SK-N-SH (cell line): ENCODE data around the gene ADCYAP1R1. TPM values are rescaled to one million over a fixed set of nuclear protein-coding genes. Genes with fewer than 3 reads are reported as not detected.

ENCODE experiments used
- CTCF ChIA-PET: fragments of 300-600, 350-600 bp; formaldehyde crosslinking; extraction: SDS; loops from one replicate; lab custom pipeline; 2021; lab: Yijun Ruan, JAX
- POLR2A ChIA-PET: fragments of 350-600 bp; sonication (Branson Sonifier 250); formaldehyde crosslinking; extraction: SDS; loops from one replicate; lab custom pipeline; 2020; ENCODE audit warnings: antibody characterized with exemption, inconsistent platforms; lab: Yijun Ruan, JAX
- DNase-seq: peaks from one replicate; pipeline ENCODE4 v3.0.0; 2012
- H2AFZ ChIP-seq: fragments of 200-600 bp; sonication (generic); 2 replicates; pipeline ENCODE4 v1.8.1; 2016; ENCODE audit warnings: antibody characterized with exemption, mild to moderate bottlenecking, low read depth
- H3F3A ChIP-seq: fragments of 200-600 bp; sonication (generic); replicated peaks from 2 replicates; pipeline ENCODE3; 2016; ENCODE audit warnings: antibody characterized with exemption, mild to moderate bottlenecking; ENCODE audit not compliant: insufficient read depth
- H3K27ac ChIP-seq, 2 experiments: fragments of 200-500 bp in 1 of 2; fragments of 200-600 bp in 1 of 2; sonication (Bioruptor generic) in 1 of 2; sonication (generic), shearing (Covaris generic) in 1 of 2; 2 replicates each; pipeline versions ENCODE4 v1.5.1 to v1.6.1; 2014 to 2016; ENCODE audit warnings: low read depth in 2 of 2, inconsistent platforms in 1 of 2, low read length in 1 of 2, mild to moderate bottlenecking in 1 of 2, mixed read lengths in 1 of 2
- H3K27me3 ChIP-seq: fragments of 200-600 bp; sonication (generic), shearing (Covaris generic); 2 replicates; pipeline ENCODE4 v1.6.1; 2016; ENCODE audit warnings: mixed run types; ENCODE audit not compliant: insufficient read depth
- H3K36me3 ChIP-seq, 2 experiments: fragments of 200-500 bp in 1 of 2; fragments of 200-600 bp in 1 of 2; sonication (Bioruptor generic) in 1 of 2; sonication (generic) in 1 of 2; replicated peaks in 1 of 2; 2 replicates each; pipeline versions ENCODE3 to v1.5.1; 2014 to 2016; ENCODE audit warnings: low read length in 1 of 2, mild to moderate bottlenecking in 1 of 2; ENCODE audit not compliant: insufficient read depth in 2 of 2, control insufficient read depth in 1 of 2
- H3K4me1 ChIP-seq, 2 experiments: fragments of 200-500 bp in 1 of 2; fragments of 200-600 bp in 1 of 2; sonication (Bioruptor generic) in 1 of 2; sonication (generic), shearing (Covaris generic) in 1 of 2; 2 replicates each; pipeline versions ENCODE4 v1.5.1 to v1.6.1; 2014 to 2016; ENCODE audit warnings: low read depth in 1 of 2, low read length in 1 of 2, mixed run types in 1 of 2; ENCODE audit not compliant: insufficient read depth in 2 of 2, control insufficient read depth in 1 of 2
- H3K4me2 ChIP-seq: fragments of 200-600 bp; sonication (generic), shearing (Covaris generic); 2 replicates; pipeline ENCODE4 v1.6.1; 2017; ENCODE audit warnings: mixed run types
- H3K4me3 ChIP-seq, 2 experiments: fragments of 200-500 bp in 1 of 2; fragments of 200-600 bp in 1 of 2; sonication (Bioruptor generic) in 1 of 2; sonication (generic), shearing (Covaris generic) in 1 of 2; 2 replicates each; pipeline versions ENCODE4 v1.5.1 to v1.8.1; 2014 to 2016; ENCODE audit warnings: low read depth in 2 of 2, inconsistent platforms in 1 of 2, low read length in 1 of 2, mild to moderate bottlenecking in 1 of 2, mixed read lengths in 1 of 2, moderate library complexity in 1 of 2
- H3K79me2 ChIP-seq: fragments of 200-600 bp; sonication (generic); 2 replicates; pipeline ENCODE4 v1.8.1; 2017; ENCODE audit warnings: mild to moderate bottlenecking; ENCODE audit not compliant: insufficient read depth
- H3K9ac ChIP-seq: fragments of 200-600 bp; sonication (generic); 2 replicates; pipeline ENCODE4 v1.6.1; 2017; ENCODE audit warnings: mixed run types
- H3K9me2 ChIP-seq: fragments of 200-600 bp; sonication (generic); 2 replicates; pipeline ENCODE4 v1.6.1; 2017; ENCODE audit warnings: mixed run types
- H3K9me3 ChIP-seq: fragments of 200-600 bp; sonication (generic); 2 replicates; pipeline ENCODE4 v1.6.1; 2017; ENCODE audit warnings: mixed run types, mild to moderate bottlenecking, moderate library complexity
- H4K20me1 ChIP-seq: fragments of 200-600 bp; sonication (generic); 2 replicates; pipeline ENCODE4 v1.6.1; 2017; ENCODE audit warnings: mild to moderate bottlenecking, mixed run types; ENCODE audit not compliant: insufficient read depth
- CHD2 ChIP-seq: fragments of 150-350 bp; IDR thresholded peaks from 2 replicates; pipeline ENCODE4 v1.6.1; 2018; ENCODE audit warnings: low read length; ENCODE audit not compliant: partially characterized antibody
- EP300 ChIP-seq, 2 experiments: IDR thresholded peaks; 2 replicates each; pipeline versions ENCODE4 v1.4.0 to v1.6.1; 2012; ENCODE audit warnings: borderline replicate concordance in 1 of 2, low read depth in 1 of 2, low read length in 1 of 2
- EZH2phosphoT487 ChIP-seq: fragments of 200-600 bp; sonication (generic); IDR thresholded peaks from 2 replicates; pipeline ENCODE4 v1.6.1; 2017; ENCODE audit warnings: low read depth, mixed run types, mild to moderate bottlenecking, antibody characterized with exemption, moderate library complexity, borderline replicate concordance
- FOSL2 ChIP-seq: IDR thresholded peaks from 2 replicates; pipeline ENCODE4 v1.4.0; 2012; ENCODE audit warnings: low read depth, mild to moderate bottlenecking, moderate library complexity, borderline replicate concordance
- FOXJ3 ChIP-seq: sonication (generic); formaldehyde crosslinking; IDR thresholded peaks from 2 replicates; pipeline ENCODE4 v1.5.1; 2020; ENCODE audit warnings: mild to moderate bottlenecking, missing genetic modification reagents
- GABPA ChIP-seq: IDR thresholded peaks from 2 replicates; pipeline ENCODE4 v1.4.0; 2012; ENCODE audit warnings: low read depth, mild to moderate bottlenecking
- JUND ChIP-seq: IDR thresholded peaks from 2 replicates; pipeline ENCODE4 v1.4.0; 2012
- MEF2A ChIP-seq: IDR thresholded peaks from 2 replicates; pipeline ENCODE4 v1.4.0; 2012; ENCODE audit warnings: low read depth, borderline replicate concordance
- MXI1 ChIP-seq: IDR thresholded peaks from 2 replicates; pipeline ENCODE4 v1.6.1; 2012; ENCODE audit warnings: mild to moderate bottlenecking, low read depth, low read length, improper control_type of control experiment
- PBX3 ChIP-seq: IDR thresholded peaks from 2 replicates; pipeline ENCODE4; 2012
- RAD21 ChIP-seq: IDR thresholded peaks from 2 replicates; pipeline ENCODE4 v1.6.1; 2012; ENCODE audit warnings: mild to moderate bottlenecking, low read length
- SIN3A ChIP-seq: IDR thresholded peaks from 2 replicates; pipeline ENCODE4 v1.6.1; 2012; ENCODE audit warnings: low read depth, mild to moderate bottlenecking, low read length, moderate library complexity, borderline replicate concordance
- SMC3 ChIP-seq: IDR thresholded peaks from 2 replicates; pipeline ENCODE4 v1.6.1; 2012; ENCODE audit warnings: low read depth, low read length, improper control_type of control experiment
- TCF12 ChIP-seq: IDR thresholded peaks from 2 replicates; pipeline ENCODE4 v1.4.0; 2012
- ZBTB33 ChIP-seq: IDR thresholded peaks from 2 replicates; pipeline ENCODE4 v1.4.0; 2012; ENCODE audit warnings: low read depth, borderline replicate concordance
- WGBS: methylation state at CpG from one replicate; pipeline ENCODE4 v1.1.6; 2017; ENCODE audit warnings: low lambda C conversion rate; 5-methylcytosine and 5-hydroxymethylcytosine counted together
- polyA plus RNA-seq, 3 experiments: library from polyadenylated mRNA; depleted of rRNA; stranded (reverse); fragments of >200 nt; gene quantifications; 2 replicates each; pipeline ENCODE4 v1.2.3, GENCODE V29; 2012
- TF ChIP-seq, protein P1 (sequence below): fragments of 150-350 bp; IDR thresholded peaks from 2 replicates; pipeline ENCODE4 v1.6.1; 2016; ENCODE audit warnings: mild to moderate bottlenecking, low read depth, low read length
- TF ChIP-seq, protein P2 (sequence below): IDR thresholded peaks from 2 replicates; pipeline ENCODE4 v1.4.0; 2012; ENCODE audit warnings: low read depth, borderline replicate concordance

The ADCYAP1R1 gene
- polyA plus RNA-seq, 1 of the 3 experiments (the other 2 are of a cell fraction): 0.08 TPM

DNA sequence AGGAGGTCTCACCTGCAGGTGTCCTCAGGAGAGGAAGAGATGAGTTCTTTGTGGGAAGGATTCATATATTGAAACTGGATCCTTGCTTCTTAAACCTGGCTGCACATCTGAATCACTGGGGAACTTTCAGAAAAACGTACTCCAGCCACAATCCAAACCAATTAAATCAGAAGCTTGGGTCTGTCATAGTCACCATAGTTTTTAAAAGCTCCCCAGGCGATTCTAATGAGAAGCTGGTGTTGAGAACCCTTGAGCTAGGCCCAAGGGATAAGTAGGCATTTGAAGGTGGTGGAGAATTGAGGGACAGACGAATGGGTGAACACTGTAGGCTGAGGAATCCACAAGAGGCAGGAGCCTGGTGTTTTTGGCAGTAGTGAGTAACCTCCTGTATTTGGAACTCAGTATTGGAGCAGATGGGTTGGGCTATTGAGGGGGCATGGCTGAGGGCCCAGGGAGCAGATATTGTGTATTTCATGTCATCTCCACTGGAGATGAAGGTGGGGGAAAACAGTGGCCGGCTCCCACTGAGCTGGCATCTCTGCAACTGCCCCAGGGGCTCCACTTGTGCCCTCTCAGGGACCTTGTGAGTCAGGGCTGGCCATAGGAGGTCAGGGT lies 14.5 kb downstream of the ADCYAP1R1 start (continued):
- TF ChIP-seq ZBTB33: no peak
- no peak for TF ChIP-seq PBX3
- no peak for TF ChIP-seq CHD2
- no peak for TF ChIP-seq FOSL2
- no peak for TF ChIP-seq SIN3A

DNA sequence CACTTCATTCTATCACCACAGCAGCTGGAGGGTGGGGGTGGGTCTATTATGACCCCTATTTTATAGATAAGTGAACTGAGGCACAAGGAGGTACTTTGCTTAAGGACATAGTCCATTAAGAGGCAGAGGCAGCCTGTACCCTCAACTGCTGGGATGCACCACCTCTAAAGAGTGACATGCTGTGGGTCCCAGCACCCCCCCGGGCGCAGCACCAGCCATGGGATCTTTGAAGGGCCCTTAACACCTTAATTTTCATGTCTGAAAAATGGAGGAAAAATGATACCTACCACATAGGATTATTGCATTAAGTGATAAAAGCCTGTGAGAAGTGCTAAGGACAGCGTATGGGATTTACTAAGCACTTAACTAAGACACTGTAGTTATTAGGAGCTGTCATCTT lies 15.4 kb downstream of the ADCYAP1R1 start:
- ChIA-PET CTCF (interaction anchor here (1.3 to 6.6 kb wide), 7 partner anchors 10 to 84 kb away, joined by 3 to 28 read pairs (median 8); partner anchors contain the start of gene ADCYAP1R1), POLR2A (no interaction called here)
- no peaks in the 10 kb centered on the region for H3K9me3 ChIP-seq
- no peaks in the 10 kb centered on the region; a peak in 1 of 4 replicates for H3K4me1 ChIP-seq
- H3K36me3 ChIP-seq: no peaks in the 10 kb centered on the region
- no peak overlapping the region for H2AFZ ChIP-seq
- H3K9me2 ChIP-seq: no peaks in the 10 kb centered on the region
- no peaks in the 10 kb centered on the region for H4K20me1 ChIP-seq
- no peak for TF ChIP-seq SIN3A
- TF ChIP-seq TCF12: no peak
- no peak for TF ChIP-seq FOXJ3
- TF ChIP-seq FOSL2: no peak
- TF ChIP-seq JUND: no peak
- TF ChIP-seq CHD2: no peak
- TF ChIP-seq EP300 (IDR thresholded peaks at IDR 0.05; ENCODE audit: borderline replicate concordance in 1 of 2, low read depth in 1 of 2, low read length in 1 of 2): no peak
- no peak for TF ChIP-seq RAD21
- no peak overlapping the region for H3K9ac ChIP-seq
- H3K27ac ChIP-seq: no peak overlapping the region
- H3K27me3 ChIP-seq: peaks cover 17% of the 10 kb centered on the region; the same call in 1 of the 2 replicates
- WGBS: 17% methylated on average over 3 of the region's 3 CpGs
- no peak overlapping the region for H3K4me2 ChIP-seq
- no peaks in the 10 kb centered on the region for H3F3A ChIP-seq
- no peak for DNase-seq
- H3K4me3 ChIP-seq: no peak overlapping the region
- no peaks in the 10 kb centered on the region for H3K79me2 ChIP-seq

DNA sequence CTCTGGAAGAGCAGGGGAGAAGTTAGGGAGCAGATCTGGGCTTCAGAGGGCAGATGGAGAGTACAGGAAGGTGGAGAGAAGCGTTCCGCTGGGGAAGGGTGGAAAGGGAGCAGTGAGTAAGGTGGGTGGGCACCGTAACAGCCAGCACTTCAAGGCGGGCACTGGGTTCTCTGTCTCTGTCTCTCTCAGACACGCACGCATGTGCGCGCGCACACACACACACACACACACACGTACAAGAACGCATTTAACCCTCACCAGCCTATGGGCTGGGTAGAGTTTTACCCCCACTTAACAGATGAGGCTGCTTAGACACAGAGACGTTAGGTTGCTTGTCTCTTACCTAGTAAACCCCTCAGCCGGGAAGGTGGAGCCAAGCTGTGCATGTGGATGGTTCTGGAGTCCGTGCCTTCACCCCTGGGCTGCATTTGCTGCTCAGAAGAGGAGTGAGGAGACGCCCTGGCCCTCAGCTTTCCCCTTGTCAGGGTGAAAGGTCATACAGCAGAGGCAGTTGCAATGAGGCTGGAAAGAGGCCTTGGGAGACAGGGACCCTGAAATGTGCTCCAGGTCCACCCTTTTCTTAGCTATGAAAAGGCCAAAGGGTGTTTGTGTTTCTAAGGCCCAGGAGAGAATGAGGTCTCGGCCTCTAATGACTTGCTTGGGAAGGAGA lies 16.0 kb downstream of the ADCYAP1R1 start:
- no peaks in the 10 kb centered on the region for H4K20me1 ChIP-seq
- WGBS: 69% methylated on average over 15 of the region's 16 CpGs
- peaks cover 23% of the 10 kb centered on the region; the same call in 1 of the 2 replicates for H3K27me3 ChIP-seq
- no peak overlapping the region for H3K9ac ChIP-seq
- H3K4me3 ChIP-seq: no peak overlapping the region
- no peak for DNase-seq
- POLR2A ChIA-PET: no interaction called here
- H3K27ac ChIP-seq: no peak overlapping the region
- H3K36me3 ChIP-seq: no peaks in the 10 kb centered on the region
- H3K79me2 ChIP-seq: no peaks in the 10 kb centered on the region
- no peaks in the 10 kb centered on the region for H3F3A ChIP-seq
- CTCF ChIA-PET: interaction anchor here (0.8 to 6.6 kb wide), 7 partner anchors 10 to 85 kb away, joined by 3 to 28 read pairs (median 5); partner anchors contain the start of gene ADCYAP1R1
- H3K9me2 ChIP-seq: no peaks in the 10 kb centered on the region
- H2AFZ ChIP-seq: no peak overlapping the region
- H3K4me2 ChIP-seq: no peak overlapping the region
- TF ChIP-seq MXI1 (no peak), RAD21 (no peak), SMC3 (no peak), TCF12 (no peak), FOSL2 (no peak), FOXJ3 (no peak), EZH2phosphoT487 (no peak), MEF2A (no peak), GABPA (no peak)
- TF ChIP-seq, protein P1, sequence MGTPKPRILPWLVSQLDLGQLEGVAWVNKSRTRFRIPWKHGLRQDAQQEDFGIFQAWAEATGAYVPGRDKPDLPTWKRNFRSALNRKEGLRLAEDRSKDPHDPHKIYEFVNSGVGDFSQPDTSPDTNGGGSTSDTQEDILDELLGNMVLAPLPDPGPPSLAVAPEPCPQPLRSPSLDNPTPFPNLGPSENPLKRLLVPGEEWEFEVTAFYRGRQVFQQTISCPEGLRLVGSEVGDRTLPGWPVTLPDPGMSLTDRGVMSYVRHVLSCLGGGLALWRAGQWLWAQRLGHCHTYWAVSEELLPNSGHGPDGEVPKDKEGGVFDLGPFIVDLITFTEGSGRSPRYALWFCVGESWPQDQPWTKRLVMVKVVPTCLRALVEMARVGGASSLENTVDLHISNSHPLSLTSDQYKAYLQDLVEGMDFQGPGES: no peak
- TF ChIP-seq, protein P2, sequence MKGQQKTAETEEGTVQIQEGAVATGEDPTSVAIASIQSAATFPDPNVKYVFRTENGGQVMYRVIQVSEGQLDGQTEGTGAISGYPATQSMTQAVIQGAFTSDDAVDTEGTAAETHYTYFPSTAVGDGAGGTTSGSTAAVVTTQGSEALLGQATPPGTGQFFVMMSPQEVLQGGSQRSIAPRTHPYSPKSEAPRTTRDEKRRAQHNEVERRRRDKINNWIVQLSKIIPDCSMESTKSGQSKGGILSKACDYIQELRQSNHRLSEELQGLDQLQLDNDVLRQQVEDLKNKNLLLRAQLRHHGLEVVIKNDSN: no peak
- H3K4me1 ChIP-seq: no peaks in the 10 kb centered on the region; a peak in 1 of 4 replicates
- H3K9me3 ChIP-seq: no peaks in the 10 kb centered on the region
